Neural progenitor cell (in vitro differentiated cells): Measurements from ENCODE around the gene B3GNT2. TPM values are rescaled to one million over a fixed set of nuclear protein-coding genes. Genes with fewer than 3 reads are reported as not detected.
"Not testable (repeated sequence)": the region's sequence is repeated elsewhere in the genome, so short reads cannot be mapped to it uniquely, and the experiment has no call there.

Source experiments
- DNase-seq: peaks from one replicate; pipeline ENCODE4 v3.0.0-alpha.2; 2016; ENCODE audit warnings: low spot score
- H2AFZ ChIP-seq: fragments of 200-600 bp; sonication (generic); replicated peaks from 2 replicates; pipeline ENCODE4 v1.6.1; 2016; ENCODE audit warnings: antibody characterized with exemption
- H3F3A ChIP-seq: fragments of 200-600 bp; sonication (generic); 2 replicates; pipeline ENCODE4 v1.6.1; 2016; ENCODE audit warnings: antibody characterized with exemption, low read depth
- H3K27ac ChIP-seq: fragments of 200-600 bp; sonication (generic); 2 replicates; pipeline ENCODE4 v1.5.1; 2016; ENCODE audit warnings: mild to moderate bottlenecking
- H3K27me3 ChIP-seq: fragments of 200-600 bp; sonication (generic); 2 replicates; pipeline ENCODE4 v1.6.1; 2016; ENCODE audit warnings: mild to moderate bottlenecking, moderate library complexity
- H3K36me3 ChIP-seq: fragments of 200-600 bp; sonication (generic); 2 replicates; pipeline ENCODE4 v1.5.1; 2016
- H3K4me1 ChIP-seq: fragments of 200-600 bp; sonication (generic); 2 replicates; pipeline ENCODE4 v1.6.1; 2016; ENCODE audit warnings: mixed run types
- H3K4me2 ChIP-seq: fragments of 200-600 bp; sonication (generic); 2 replicates; pipeline ENCODE4 v1.6.1; 2016
- H3K4me3 ChIP-seq: fragments of 200-600 bp; sonication (generic); 2 replicates; pipeline ENCODE4 v1.5.1; 2016
- H3K79me2 ChIP-seq: fragments of 200-600 bp; sonication (generic); 2 replicates; pipeline ENCODE4 v1.6.1; 2016; ENCODE audit warnings: low read depth
- H3K9ac ChIP-seq: fragments of 200-600 bp; sonication (generic); 2 replicates; pipeline ENCODE4 v1.6.1; 2016
- H3K9me3 ChIP-seq: fragments of 200-600 bp; sonication (generic); 2 replicates; pipeline ENCODE4 v1.5.1; 2016; ENCODE audit warnings: low read depth
- H4K20me1 ChIP-seq: fragments of 200-600 bp; sonication (generic); 2 replicates; pipeline ENCODE4 v1.6.1; 2016; ENCODE audit warnings: low read depth
- H3K27ac Mint-ChIP-seq: 3 replicates; pipeline ENCODE4 v1.8.0; 2021; ENCODE audit warnings: mixed read lengths
- H3K27me3 Mint-ChIP-seq: 2 replicates; pipeline ENCODE4 v1.8.0; 2022; ENCODE audit warnings: low read depth, mild to moderate bottlenecking, inconsistent platforms, moderate library complexity, mixed read lengths; ENCODE audit not compliant: insufficient read depth
- H3K36me3 Mint-ChIP-seq: 3 replicates; pipeline ENCODE4 v1.8.0; 2021; ENCODE audit warnings: mixed read lengths
- H3K4me1 Mint-ChIP-seq: 3 replicates; pipeline ENCODE4 v1.8.0; 2021; ENCODE audit warnings: mixed read lengths
- H3K4me3 Mint-ChIP-seq: 3 replicates; pipeline ENCODE4 v1.8.0; 2021; ENCODE audit warnings: mild to moderate bottlenecking, moderate library complexity, mixed read lengths
- H3K9me3 Mint-ChIP-seq: 3 replicates; pipeline ENCODE4 v1.8.0; 2020; ENCODE audit warnings: mixed read lengths
- CTCF ChIP-seq: fragments of 200-600 bp; sonication (generic); IDR thresholded peaks from 2 replicates; pipeline ENCODE4 v1.5.1; 2017; ENCODE audit warnings: antibody characterized with exemption, mild to moderate bottlenecking
- EZH2 ChIP-seq: fragments of 200-600 bp; sonication (generic); IDR thresholded peaks from 2 replicates; pipeline ENCODE4 v1.6.1; 2017; ENCODE audit warnings: antibody characterized with exemption, mild to moderate bottlenecking, moderate library complexity
- EZH2phosphoT487 ChIP-seq: fragments of 200-600 bp; sonication (generic); IDR thresholded peaks from 2 replicates; pipeline ENCODE4 v1.6.1; 2017; ENCODE audit warnings: antibody characterized with exemption
- total RNA-seq: library from RNA; depleted of rRNA; stranded (reverse); fragments of >200 nt; gene quantifications from 2 replicates; pipeline ENCODE4 v1.2.3, GENCODE V29; 2015; ENCODE audit warnings: low replicate concordance

Gene B3GNT2
- total RNA-seq, 1 donor from 2014 or later = 73.2 TPM

GRCh38 chr2:62152000-62152399 lies 43.9 kb upstream of the B3GNT2 start:
- no peak overlapping the region for H3K4me3 ChIP-seq
- no peak overlapping the region for H3K27ac ChIP-seq
- H3K36me3 Mint-ChIP-seq = no peaks in the 10 kb centered on the region
- peaks cover 5% of the 10 kb centered on the region for H3K27me3 Mint-ChIP-seq
- H3F3A ChIP-seq = peaks cover 5% of the 10 kb centered on the region
- H2AFZ ChIP-seq = no peak overlapping the region
- H3K27ac Mint-ChIP-seq = no peak overlapping the region
- H3K79me2 ChIP-seq = no peaks in the 10 kb centered on the region
- peaks cover 5% of the 10 kb centered on the region for H3K4me1 Mint-ChIP-seq
- DNase-seq = no peak
- no peaks in the 10 kb centered on the region for H4K20me1 ChIP-seq
- H3K9ac ChIP-seq = no peak overlapping the region
- no peaks in the 10 kb centered on the region for H3K27me3 ChIP-seq
- no peak overlapping the region for H3K4me3 Mint-ChIP-seq
- H3K36me3 ChIP-seq = no peaks in the 10 kb centered on the region
- peaks cover 5% of the 10 kb centered on the region for H3K4me1 ChIP-seq
- no peaks in the 10 kb centered on the region for H3K9me3 ChIP-seq
- TF ChIP-seq EZH2phosphoT487 (no peak), CTCF (no peak), EZH2 (no peak)
- no peak overlapping the region for H3K4me2 ChIP-seq
- no peaks in the 10 kb centered on the region for H3K9me3 Mint-ChIP-seq

- Histone ChIP-seq H3K36me3 (no peaks in the 10 kb centered on the region), H3F3A (peaks cover 5% of the 10 kb centered on the region), H3K27ac (no peak overlapping the region), H4K20me1 (peaks cover 9% of the 10 kb centered on the region), H3K79me2 (no peaks in the 10 kb centered on the region), H3K4me2 (no peak overlapping the region), H3K4me3 (no peak overlapping the region), H3K9ac (no peak overlapping the region), H3K4me1 (no peaks in the 10 kb centered on the region), H3K27me3 (peaks cover 46% of the 10 kb centered on the region), H2AFZ (no peak overlapping the region), H3K9me3 (no peaks in the 10 kb centered on the region)
- Mint-ChIP-seq H3K4me1 (no peaks in the 10 kb centered on the region), H3K36me3 (no peaks in the 10 kb centered on the region), H3K9me3 (no peaks in the 10 kb centered on the region), H3K4me3 (no peak overlapping the region), H3K27ac (no peak overlapping the region), H3K27me3 (no peaks in the 10 kb centered on the region)
- no peak for DNase-seq
- no peak for TF ChIP-seq EZH2
- TF ChIP-seq CTCF = no peak
- no peak for TF ChIP-seq EZH2phosphoT487
Measured at GRCh38 chr2:62156861-62157496, 38.9 kb upstream of the B3GNT2 start.

GRCh38 chr2:62158444-62159121 lies 37.3 kb upstream of the B3GNT2 start:
- no peak overlapping the region for H3K27ac Mint-ChIP-seq
- H3K4me1 Mint-ChIP-seq = peaks cover 11% of the 10 kb centered on the region
- H3K4me1 ChIP-seq = peaks cover 13% of the 10 kb centered on the region
- no peaks in the 10 kb centered on the region for H3K9me3 ChIP-seq
- H3K36me3 Mint-ChIP-seq = no peaks in the 10 kb centered on the region
- H3F3A ChIP-seq = peaks cover 19% of the 10 kb centered on the region
- H3K4me3 Mint-ChIP-seq = no peak overlapping the region
- no peaks in the 10 kb centered on the region for H3K79me2 ChIP-seq
- TF ChIP-seq EZH2phosphoT487 = no peak
- no peaks in the 10 kb centered on the region for H3K9me3 Mint-ChIP-seq
- H3K27me3 Mint-ChIP-seq = peaks cover 2% of the 10 kb centered on the region
- peaks cover 25% of the 10 kb centered on the region for H4K20me1 ChIP-seq
- H3K9ac ChIP-seq = no peak overlapping the region
- no peak overlapping the region for H3K27ac ChIP-seq
- no peak for DNase-seq
- H3K4me2 ChIP-seq = no peak overlapping the region
- H3K4me3 ChIP-seq = no peak overlapping the region
- H3K36me3 ChIP-seq = no peaks in the 10 kb centered on the region
- peaks cover 62% of the 10 kb centered on the region for H3K27me3 ChIP-seq
- H2AFZ ChIP-seq = no peak overlapping the region

GRCh38 chr2:62160691-62161090 lies 35.2 kb upstream of the B3GNT2 start:
- not testable (repeated sequence) for H3K9ac ChIP-seq, H3K4me2 ChIP-seq, H3K27ac Mint-ChIP-seq, H3K79me2 ChIP-seq, DNase-seq, H3K36me3 ChIP-seq, H3K9me3 ChIP-seq, H3K4me3 Mint-ChIP-seq, H3K27me3 Mint-ChIP-seq, H3K4me3 ChIP-seq, H3K27ac ChIP-seq, H3K9me3 Mint-ChIP-seq, H3K36me3 Mint-ChIP-seq, H2AFZ ChIP-seq
- peaks cover 21% of the 10 kb centered on the region for H3K4me1 Mint-ChIP-seq
- Histone ChIP-seq H4K20me1 (peaks cover 40% of the 10 kb centered on the region), H3K4me1 (peaks cover 24% of the 10 kb centered on the region), H3K27me3 (peaks cover 79% of the 10 kb centered on the region), H3F3A (peaks cover 29% of the 10 kb centered on the region)
